ENCODE results near the gene UCHL1.
"Not testable (repeated sequence)": the region's sequence is repeated elsewhere in the genome, so short reads cannot be mapped to it uniquely, and the experiment has no call there.

The UCHL1 gene

DNA sequence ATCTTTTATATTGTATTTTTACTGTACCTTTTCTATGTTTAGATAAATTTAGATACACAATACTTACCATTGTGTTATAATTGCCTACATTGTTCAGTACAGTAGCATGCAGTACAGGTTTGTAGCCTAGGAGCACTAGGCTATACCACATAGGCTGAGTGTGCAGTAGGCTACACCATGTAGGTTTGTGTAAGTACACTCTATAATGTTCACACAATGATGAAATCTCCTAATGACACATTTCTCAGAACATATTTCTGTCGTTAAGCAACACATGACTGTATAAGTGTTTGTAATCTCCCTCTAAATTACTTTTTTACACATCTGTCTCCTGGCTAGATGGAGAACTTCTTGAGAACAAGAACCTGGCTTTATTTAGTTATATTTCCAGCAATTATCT is 40.3 kb downstream of the UCHL1 start:
- no peak for DNase-seq

DNA sequence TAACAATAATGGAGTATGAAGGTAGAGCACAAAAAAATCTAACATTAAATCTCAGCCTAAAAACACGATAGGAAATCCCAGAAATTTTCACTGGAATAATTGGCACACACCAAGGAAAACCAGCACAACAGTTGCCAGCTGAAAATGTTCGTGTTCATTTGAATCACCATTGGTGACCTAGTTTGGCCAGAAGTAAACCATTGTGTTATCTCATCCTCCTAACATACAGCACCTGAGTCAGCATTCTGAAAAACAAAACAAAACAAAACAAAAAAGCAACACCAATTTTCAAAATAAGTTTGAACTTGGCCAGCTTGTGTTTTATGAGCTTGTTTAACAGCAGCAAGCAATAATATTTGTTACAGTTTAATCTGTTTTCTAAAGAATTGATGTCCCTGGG is 41.1 kb downstream of the UCHL1 start:
- no peak for DNase-seq

DNA sequence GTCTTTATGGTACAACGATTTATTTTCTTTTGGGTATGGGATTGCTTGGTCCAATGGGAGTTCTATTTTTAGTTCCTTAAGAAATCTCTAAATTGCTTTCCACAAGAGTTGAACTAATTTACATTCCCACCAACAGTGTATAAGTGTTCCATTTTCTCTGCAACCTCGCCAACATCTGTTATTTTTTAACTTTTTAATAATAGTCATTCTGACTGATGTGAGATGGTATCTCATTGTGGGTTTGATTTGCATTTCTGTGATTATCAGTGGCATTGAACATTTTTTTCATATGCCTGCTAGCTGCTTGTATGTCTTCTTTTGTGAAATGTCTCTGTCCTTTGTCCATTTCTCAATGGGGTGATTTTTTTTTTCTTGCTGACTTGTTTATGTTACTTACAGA is 42.8 kb downstream of the UCHL1 start:
- DNase-seq, result no peak

DNA sequence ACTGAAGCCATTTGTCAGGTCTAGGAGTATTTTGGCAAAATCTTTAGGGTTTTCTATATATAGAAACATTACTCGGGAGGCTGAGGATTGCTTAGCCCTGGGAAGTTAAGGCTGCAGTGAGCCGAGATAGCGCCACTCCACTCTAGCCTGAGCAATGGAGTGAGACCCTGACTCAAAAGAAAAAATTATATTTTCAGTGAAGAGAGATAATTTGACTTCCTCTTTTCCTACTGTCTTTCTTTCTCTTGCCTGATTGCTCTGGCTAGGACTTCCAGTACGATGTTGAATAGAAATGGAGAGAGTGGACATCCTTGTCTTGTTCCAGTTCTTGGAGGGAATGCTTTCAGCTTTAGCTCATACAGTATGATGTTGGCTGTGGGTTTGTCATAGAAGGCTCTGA is 44.4 kb downstream of the UCHL1 start:
- no peak for DNase-seq

DNA sequence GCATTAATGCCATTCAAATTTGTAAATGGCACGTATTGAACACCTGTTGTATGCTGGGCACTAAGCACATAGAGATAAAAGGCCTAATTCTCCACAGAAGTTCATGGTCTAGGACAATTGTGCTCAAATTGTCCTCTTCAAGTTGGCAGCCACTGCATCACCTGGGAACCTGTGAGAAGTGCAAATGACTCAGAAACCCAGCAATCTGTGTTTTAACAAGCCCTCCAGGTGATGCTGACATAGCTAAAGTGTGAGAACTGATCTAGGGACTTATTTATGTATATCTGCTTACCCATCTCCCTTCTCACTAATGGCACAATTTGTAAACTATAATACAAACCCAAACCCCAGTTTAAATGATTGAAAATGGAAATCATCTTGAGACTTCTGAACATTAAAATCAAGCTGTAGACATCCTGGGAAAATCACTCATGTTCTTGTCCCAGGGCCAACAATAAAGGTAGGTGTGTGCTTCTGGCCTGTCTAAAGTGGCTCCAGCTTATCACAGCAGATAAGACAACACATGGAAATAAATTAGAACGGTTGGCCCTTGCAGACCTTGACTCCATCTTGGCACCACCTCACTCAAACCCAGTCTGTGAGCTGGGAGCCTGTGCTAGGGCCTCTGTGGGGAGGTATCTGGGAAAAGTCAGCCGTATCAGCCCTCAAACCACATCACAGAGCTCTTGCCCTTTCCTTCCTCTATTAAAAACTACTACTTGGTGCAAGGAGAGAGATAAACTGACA is 46.8 kb downstream of the UCHL1 start:
- no peak for DNase-seq

DNA sequence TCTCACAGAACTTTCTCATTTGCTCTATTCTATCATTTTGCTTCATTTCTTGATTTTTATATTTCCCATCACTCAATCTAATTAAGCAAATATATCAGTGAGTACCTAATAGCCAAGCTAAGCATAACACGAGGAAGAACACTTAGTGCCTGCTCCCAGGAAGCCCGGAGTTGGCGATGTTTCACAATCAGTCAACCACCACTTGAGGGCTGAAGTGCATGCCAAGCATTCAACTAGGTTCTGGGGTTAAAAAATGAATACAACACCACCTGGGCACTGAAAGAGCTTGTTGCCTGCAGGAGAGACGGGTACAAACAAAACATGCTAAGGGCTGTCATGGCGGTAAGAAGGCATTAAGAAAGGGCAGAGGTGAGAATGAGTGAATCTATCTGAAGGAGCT is 47.5 kb downstream of the UCHL1 start:
- no peak for DNase-seq

DNA sequence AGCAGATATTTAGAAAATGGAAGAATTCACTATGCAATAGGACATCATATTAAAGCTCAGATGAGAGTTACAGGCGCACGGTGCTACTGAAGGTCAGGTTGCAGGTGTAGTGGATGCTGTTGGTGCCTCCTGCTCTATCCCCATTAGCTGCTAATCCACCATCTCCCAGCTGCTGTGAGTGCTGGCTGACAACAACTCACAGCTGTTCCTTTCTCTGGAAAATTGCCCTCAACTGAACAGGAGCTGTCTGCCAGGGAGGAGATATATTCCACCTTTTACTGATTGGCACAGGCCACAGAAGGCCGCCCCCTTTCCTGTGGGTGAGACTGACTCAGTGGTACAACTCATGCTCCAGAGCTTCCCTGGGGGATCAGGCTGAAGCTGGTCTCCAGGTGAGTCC is 48.7 kb downstream of the UCHL1 start:
- DNase-seq, result no peak

DNA sequence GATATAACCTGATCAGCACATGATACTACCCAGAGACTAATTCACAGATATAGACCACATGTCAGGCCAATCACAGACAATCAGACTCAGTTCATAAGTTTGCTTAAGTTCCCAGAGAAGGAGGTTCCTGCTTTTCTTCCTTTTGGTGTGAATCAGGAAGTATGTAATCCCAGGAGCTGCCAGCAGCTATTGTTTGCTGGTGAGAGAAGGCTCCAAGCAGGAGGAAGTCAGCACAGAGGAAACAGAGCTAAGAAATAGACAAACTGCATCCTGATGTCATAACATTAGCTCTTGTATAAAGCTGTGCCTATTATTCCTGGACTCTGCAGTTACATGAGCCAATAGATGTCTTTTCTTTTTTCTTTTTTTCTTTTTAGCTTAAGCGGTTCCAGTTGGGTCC is 50.9 kb downstream of the UCHL1 start:
- DNase-seq, result no peak

DNA sequence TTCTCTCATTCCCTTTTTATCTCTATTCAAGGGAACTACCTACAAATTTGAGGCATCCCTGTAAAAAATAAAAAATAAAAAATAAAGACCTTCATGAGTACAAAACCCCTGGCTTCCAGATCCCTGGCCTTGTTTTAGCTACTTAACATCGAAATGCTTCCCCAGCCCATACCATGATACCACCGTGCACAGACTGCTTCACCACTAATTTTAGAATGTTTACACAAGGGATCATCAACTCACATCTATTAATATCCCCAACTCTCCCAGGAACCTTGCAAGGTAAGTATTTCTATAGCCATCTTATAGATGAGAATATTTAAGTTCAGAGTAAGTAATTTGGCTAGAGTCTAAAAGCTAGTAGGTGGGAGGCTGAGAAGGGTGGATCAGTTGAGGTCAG is 51.7 kb downstream of the UCHL1 start:
- no peak for DNase-seq

DNA sequence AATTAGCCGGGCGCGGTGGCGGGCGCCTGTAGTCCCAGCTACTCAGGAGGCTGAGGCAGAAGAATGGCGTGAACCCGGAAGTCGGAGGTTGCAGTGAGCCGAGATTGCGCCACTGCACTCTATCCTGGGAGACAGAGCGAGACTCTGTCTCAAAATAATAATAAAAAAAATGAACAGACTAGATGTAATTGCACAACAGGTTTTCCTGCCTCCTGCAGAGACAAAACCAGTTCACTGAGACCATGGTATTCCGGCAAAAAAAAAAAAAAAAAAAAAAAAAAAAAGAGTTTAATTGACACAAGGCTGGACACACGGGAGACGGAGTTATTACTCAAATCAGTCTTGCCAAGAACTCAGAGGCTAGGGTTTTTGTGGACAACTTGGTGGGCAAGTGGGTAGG is 58.7 kb downstream of the UCHL1 start:
- not testable (repeated sequence) for DNase-seq

DNA sequence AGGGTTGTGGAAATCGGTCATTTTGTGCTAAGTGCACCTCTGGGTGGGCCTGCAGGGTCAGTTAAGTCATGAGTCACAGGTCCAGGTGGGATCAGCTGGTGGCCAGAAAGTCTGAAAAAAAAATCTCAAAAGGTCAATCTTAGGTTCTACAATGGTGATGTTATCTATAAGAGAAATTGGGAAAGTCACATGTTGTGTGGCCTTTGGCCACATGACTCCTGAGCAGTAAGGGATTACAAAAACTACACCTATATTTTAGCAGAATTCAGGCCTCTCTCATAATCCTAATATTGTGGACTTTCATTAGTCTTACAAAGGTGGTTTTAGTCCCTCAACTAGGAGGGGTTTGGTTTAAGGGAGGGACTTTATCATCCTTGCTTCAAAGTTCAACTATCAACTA is 59.1 kb downstream of the UCHL1 start:
- no peak for DNase-seq

All from NCI-H1436 (cell line).